ENCODE measurements around the gene GDAP1L1. TPM values are rescaled to one million over a fixed set of nuclear protein-coding genes. Genes with fewer than 3 reads are reported as not detected.

Gene GDAP1L1
- total RNA-seq, 1 donor = not detected

DNA sequence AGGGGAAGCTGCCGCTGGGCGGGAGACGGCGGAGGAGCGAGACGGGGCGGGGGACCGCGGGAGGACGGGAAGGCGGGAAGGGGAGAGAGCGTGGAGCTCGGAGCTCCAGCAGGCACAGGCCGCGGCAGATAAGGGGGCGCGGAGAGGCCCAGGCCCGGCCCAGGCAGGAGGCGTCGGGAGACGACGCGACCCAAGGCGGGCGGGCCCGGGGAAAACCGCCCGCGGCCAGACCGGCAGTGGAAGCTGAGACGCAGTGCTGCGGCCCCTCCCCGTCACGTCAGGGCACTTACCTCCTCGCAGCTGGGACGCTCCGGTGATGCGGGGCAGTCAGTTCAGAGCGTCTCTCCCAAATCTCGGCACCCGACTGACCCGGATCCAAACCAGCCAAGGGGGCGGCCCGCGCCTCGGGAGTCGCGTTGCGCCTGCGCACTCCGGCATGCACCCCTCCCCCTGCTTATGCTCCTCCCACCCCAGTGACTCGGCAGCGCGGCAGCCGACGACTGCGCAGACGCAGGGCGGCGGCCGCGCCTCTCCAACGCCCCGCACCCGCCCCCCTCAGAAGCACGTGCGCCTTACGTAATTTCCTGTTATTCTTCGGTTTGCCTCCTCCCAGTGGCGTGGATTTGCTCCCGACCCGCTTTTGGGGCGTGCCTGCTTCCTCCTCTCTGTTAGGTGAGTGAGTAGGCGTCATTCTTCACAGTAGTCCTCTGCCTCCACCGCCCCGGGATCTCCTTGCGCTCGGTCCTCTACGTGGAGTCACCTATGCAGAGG lies 36.5 kb upstream of the GDAP1L1 start, which contains the start of gene OSER1:
Gene OSER1 (minus strand): TSS at position 366 of the 771 bp plus-strand sequence. CDS start 3,814 bp downstream, outside the sequence.
- TF ChIP-seq CTCF (IDR thresholded peaks at IDR 0.05; ENCODE audit: insufficient read depth, low read depth, low read length) = no peak
- DNase-seq (ENCODE audit: low read depth) = peak; percentile 98
- H3K4me3 ChIP-seq (ENCODE audit: low read depth, low read length) = peak within 1 kb of the TSS; percentile 98

DNA sequence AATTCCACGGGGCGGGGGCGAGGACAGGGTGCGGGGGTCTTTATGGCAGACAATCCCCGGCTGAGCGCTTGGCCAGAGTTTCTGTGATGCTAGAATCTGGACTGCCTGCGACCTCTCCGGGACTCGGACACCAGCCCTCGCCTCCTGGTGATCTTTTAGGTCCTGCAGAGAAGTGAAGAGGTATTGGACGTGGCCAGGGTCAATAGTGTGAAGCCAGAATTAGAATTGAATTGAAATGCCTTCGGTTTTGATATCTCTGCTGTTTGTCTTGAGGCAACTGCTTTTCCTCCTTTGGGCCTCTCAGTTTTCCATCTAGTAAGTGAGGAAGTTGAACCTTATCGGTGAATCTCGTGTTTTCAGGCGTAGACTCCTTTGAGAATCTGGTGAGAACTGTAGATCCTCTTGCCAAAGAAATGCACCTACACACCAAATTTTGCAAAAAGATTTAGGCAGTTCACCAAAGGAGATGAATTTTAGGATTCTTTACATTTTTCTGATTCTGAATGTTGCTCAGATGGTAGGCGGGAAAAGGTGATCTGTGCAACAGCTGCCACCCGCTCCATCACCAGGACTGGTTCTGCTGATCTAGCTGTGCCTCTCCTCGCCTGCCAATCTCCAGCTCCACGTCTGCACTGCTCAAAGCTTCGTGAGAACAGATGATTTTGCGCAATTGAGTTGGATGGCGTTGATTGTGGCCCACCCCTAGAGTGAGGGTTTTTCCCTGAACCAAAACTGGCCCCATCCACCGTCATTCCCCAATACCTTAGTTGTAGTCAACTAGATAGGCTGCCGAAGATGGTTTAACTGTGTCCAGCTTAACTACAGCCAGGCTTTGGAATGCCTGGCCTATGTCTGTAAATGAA lies 35.7 kb upstream of the GDAP1L1 start:
- peak overlapping the region; percentile 79 for H3K4me3 ChIP-seq (ENCODE audit: low read depth, low read length)
- TF ChIP-seq CTCF (IDR thresholded peaks at IDR 0.05; ENCODE audit: insufficient read depth, low read depth, low read length) = no peak
- DNase-seq (ENCODE audit: low read depth) = peak; percentile 41

- DNase-seq (ENCODE audit: low read depth) = no peak
- no peak overlapping the region for H3K4me3 ChIP-seq (ENCODE audit: low read depth, low read length)
- no peak for TF ChIP-seq CTCF (IDR thresholded peaks at IDR 0.05; ENCODE audit: insufficient read depth, low read depth, low read length)
Observed at GRCh38 chr20:44212792-44213191, 34.3 kb upstream of the GDAP1L1 start.

GRCh38 chr20:44215125-44215524 lies 32.0 kb upstream of the GDAP1L1 start:
- peak; percentile 68 for DNase-seq (ENCODE audit: low read depth)
- TF ChIP-seq CTCF (IDR thresholded peaks at IDR 0.05; ENCODE audit: insufficient read depth, low read depth, low read length) = peak; percentile 90
- H3K4me3 ChIP-seq (ENCODE audit: low read depth, low read length) = no peak overlapping the region

DNA sequence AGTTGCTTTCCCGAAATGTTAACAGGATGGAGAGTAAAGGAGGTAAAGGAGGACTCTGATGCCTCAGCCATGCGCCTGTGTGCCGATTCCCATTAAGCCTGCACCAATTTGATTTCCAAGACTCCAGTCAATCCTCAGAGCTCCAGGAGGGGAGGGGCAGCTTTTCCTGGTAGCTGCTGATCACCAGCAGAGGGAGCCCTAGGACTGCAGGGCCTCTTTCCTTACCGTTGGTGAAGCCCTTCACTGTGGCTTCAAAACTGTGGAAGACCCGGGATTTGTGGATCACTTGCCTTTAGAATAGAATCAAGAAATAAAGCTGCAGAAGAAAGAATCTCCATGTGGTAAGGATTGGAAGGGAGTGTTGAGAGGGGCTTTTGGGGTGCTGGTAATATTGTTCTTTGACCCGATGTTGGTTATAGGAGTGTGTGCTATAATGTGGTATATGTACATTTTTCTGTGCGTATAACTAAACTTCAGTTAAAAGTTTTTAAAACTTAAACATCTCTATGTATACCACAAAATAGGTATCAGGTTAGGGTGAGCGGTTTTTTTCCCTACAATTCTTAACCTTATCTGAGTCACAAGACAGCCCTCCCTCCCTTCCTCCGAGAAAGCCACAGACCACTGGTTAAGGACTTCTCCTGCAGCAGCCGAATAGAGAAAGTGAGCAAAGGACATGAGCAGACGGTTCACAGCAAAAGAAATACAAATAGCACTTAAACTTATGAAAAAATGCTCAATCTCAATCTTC lies 29.6 kb upstream of the GDAP1L1 start:
- TF ChIP-seq CTCF (IDR thresholded peaks at IDR 0.05; ENCODE audit: insufficient read depth, low read depth, low read length) = peak; percentile 96
- DNase-seq (ENCODE audit: low read depth) = peak; percentile 67
- H3K4me3 ChIP-seq (ENCODE audit: low read depth, low read length) = no peak overlapping the region

DNA sequence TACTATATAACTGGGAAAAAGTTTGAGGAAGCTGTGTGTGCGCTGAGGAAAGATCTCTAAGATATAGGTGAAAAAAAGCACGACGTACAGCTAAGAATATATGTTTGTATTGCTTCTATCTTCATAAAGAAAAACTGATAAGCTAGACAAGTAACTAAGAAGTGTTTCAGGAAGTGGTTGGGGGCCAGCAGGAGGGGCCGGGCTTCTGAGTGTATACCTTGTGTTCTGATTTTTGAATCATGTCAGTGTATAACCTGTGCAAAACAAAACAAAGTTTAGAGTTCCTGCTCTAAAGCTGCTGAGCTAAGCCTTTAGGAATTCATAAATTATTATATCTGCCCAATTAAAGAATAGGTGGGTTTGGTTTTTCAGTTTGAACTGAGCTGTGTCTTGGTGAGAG lies 28.7 kb upstream of the GDAP1L1 start:
- no peak for TF ChIP-seq CTCF (IDR thresholded peaks at IDR 0.05; ENCODE audit: insufficient read depth, low read depth, low read length)
- no peak overlapping the region for H3K4me3 ChIP-seq (ENCODE audit: low read depth, low read length)
- DNase-seq (ENCODE audit: low read depth) = no peak

Data from fibroblast of villous mesenchyme (primary cell).